K562 (cell line): ENCODE results near the gene KRTAP23-1. TPM values are rescaled to one million over a fixed set of nuclear protein-coding genes. Genes with fewer than 3 reads are reported as not detected.

Experiments
- ATAC-seq: fragments of 200-7000 bp; cut with Tn5 transposase; 3 replicates; pipeline ENCODE4 v1.9.1; 2020; ENCODE audit warnings: moderate library complexity
- BruUV-seq: library from RNA; stranded (reverse); fragments of 400-500 nt; replicated peaks from 2 replicates; lab custom pipeline; 2021; lab: Mats Ljungman, UMichigan
- CTCF ChIA-PET: fragments of 300-600 bp; formaldehyde crosslinking; extraction: SDS; loops from one replicate; lab custom pipeline; 2021; ENCODE audit warnings: low intra/inter-chr PET ratio; lab: Yijun Ruan, JAX
- POLR2A ChIA-PET: fragments of 300-600, 350-650 bp; sonication (Branson Sonifier 250); formaldehyde crosslinking; extraction: SDS; loops from one replicate; lab custom pipeline; 2021; ENCODE audit warnings: antibody characterized with exemption, inconsistent platforms; lab: Yijun Ruan, JAX
- DNase-seq, 4 experiments: peaks; one replicate each; pipeline versions ENCODE4 v3.0.0 to v3.0.0-alpha.2; 2011 to 2018; ENCODE audit warnings: low spot score in 3 of 4, mixed read lengths in 3 of 4; ENCODE audit errors: extremely low read depth in 1 of 4
- FAIRE-seq: peaks from 2 replicates; lab custom pipeline; 2011; peaks lifted over from hg19 to GRCh38; lab: Jason Lieb, UNC
- H2AFZ ChIP-seq: 2 replicates; pipeline ENCODE4 v1.6.0; 2011; ENCODE audit warnings: low read depth, low read length, control low read depth, inconsistent platforms
- H3K27ac ChIP-seq: fragments of 200-600 bp; 3 replicates; pipeline ENCODE4 v1.8.0; 2011; ENCODE audit warnings: low read depth, mild to moderate bottlenecking, control low read depth, inconsistent platforms, low read length, moderate library complexity, mixed read lengths; ENCODE audit errors: extremely low read depth
- H3K27me3 ChIP-seq, 2 experiments: fragments of 300-600 bp in 1 of 2; 2 replicates in 1 of 2; 3 replicates in 1 of 2; pipeline versions ENCODE4 v1.6.0 to v1.8.0; 2011; ENCODE audit warnings: inconsistent platforms in 2 of 2, low read length in 2 of 2, mild to moderate bottlenecking in 1 of 2, mixed read lengths in 1 of 2, moderate library complexity in 1 of 2; ENCODE audit not compliant: control insufficient read depth in 2 of 2, insufficient read depth in 2 of 2
- H3K36me3 ChIP-seq: fragments of 300-600 bp; 3 replicates; pipeline ENCODE4 v1.8.0; 2011; ENCODE audit warnings: mild to moderate bottlenecking, low read length, inconsistent platforms; ENCODE audit not compliant: control insufficient read depth, insufficient read depth
- H3K4me1 ChIP-seq, 2 experiments: fragments of 200-600 bp in 1 of 2; replicated peaks in 1 of 2; 2 replicates in 1 of 2; 3 replicates in 1 of 2; pipeline versions ENCODE4 v1.5.1 to v1.8.0; 2011; ENCODE audit warnings: inconsistent platforms in 2 of 2, low read length in 2 of 2, mild to moderate bottlenecking in 1 of 2, mixed read lengths in 1 of 2, moderate library complexity in 1 of 2; ENCODE audit not compliant: control insufficient read depth in 2 of 2, insufficient read depth in 2 of 2
- H3K4me2 ChIP-seq: 2 replicates; pipeline ENCODE4 v1.6.1; 2011; ENCODE audit warnings: low read length, control low read depth, inconsistent platforms, mixed read lengths; ENCODE audit not compliant: insufficient read depth
- H3K4me3 ChIP-seq: fragments of 200-600 bp; sonication (generic), shearing (Covaris generic); 2 replicates; pipeline ENCODE4 v1.5.1; 2016; ENCODE audit warnings: control low read depth, inconsistent platforms
- H3K79me2 ChIP-seq: fragments of 200-600 bp; 3 replicates; pipeline ENCODE4 v1.8.0; 2011; ENCODE audit warnings: low read length, inconsistent platforms; ENCODE audit not compliant: control insufficient read depth, insufficient read depth
- H3K9ac ChIP-seq, 2 experiments: 2 replicates each; pipeline versions ENCODE4 v1.6.0 to v1.6.1; 2011; ENCODE audit warnings: low read depth in 2 of 2, low read length in 2 of 2, control low read depth in 1 of 2, inconsistent platforms in 1 of 2, mild to moderate bottlenecking in 1 of 2, mixed read lengths in 1 of 2; ENCODE audit not compliant: insufficient read depth in 1 of 2
- H3K9me1 ChIP-seq: one replicate; pipeline ENCODE4 v1.6.0; 2011; ENCODE audit warnings: inconsistent platforms, mild to moderate bottlenecking, low read length, moderate library complexity; ENCODE audit not compliant: control insufficient read depth, insufficient read depth
- H3K9me3 ChIP-seq: replicated peaks from 2 replicates; pipeline ENCODE4 v1.5.1; 2011; ENCODE audit warnings: low read depth, low read length, inconsistent platforms; ENCODE audit not compliant: control insufficient read depth, insufficient read depth
- H4K20me1 ChIP-seq: replicated peaks from 2 replicates; pipeline ENCODE4 v1.6.1; 2011; ENCODE audit warnings: low read length, inconsistent platforms, mixed read lengths; ENCODE audit not compliant: control insufficient read depth, insufficient read depth
- ARID2 ChIP-seq: fragments of 450-650 bp; IDR thresholded peaks from 2 replicates; pipeline ENCODE4 v1.6.1; 2017; ENCODE audit warnings: antibody characterized with exemption, mild to moderate bottlenecking
- DPF2 ChIP-seq: fragments of 450-650 bp; IDR thresholded peaks from 2 replicates; pipeline ENCODE4 v1.6.1; 2016
- MYC ChIP-seq, 2 experiments: fragments of 250-450 bp in 1 of 2; sonication (Bioruptor Pico) in 1 of 2; IDR thresholded peaks; 2 replicates each; pipeline versions ENCODE4 v1.5.1 to v1.6.1; 2012 to 2021; ENCODE audit warnings: low read depth in 2 of 2, borderline replicate concordance in 1 of 2, improper control_type of control experiment in 1 of 2, low read length in 1 of 2, mild to moderate bottlenecking in 1 of 2, moderate library complexity in 1 of 2
- NBN ChIP-seq: fragments of 450-650 bp; IDR thresholded peaks from 2 replicates; pipeline ENCODE4 v1.6.1; 2016; ENCODE audit warnings: low read depth, mild to moderate bottlenecking
- NONO ChIP-seq, 2 experiments: fragments of 200-400 bp in 1 of 2; fragments of 450-650 bp in 1 of 2; formaldehyde crosslinking in 1 of 2; IDR thresholded peaks; 2 replicates each; pipeline ENCODE4 v1.6.1; 2017; ENCODE audit warnings: low read depth in 2 of 2, mild to moderate bottlenecking in 2 of 2, moderate library complexity in 2 of 2, low read length in 1 of 2
- SAFB ChIP-seq: fragments of 200-400 bp; formaldehyde crosslinking; IDR thresholded peaks from 2 replicates; pipeline ENCODE4 v1.6.1; 2017; ENCODE audit warnings: low read depth, low read length, borderline replicate concordance
- ZNF354B ChIP-seq: fragments of 250-450 bp; sonication (Bioruptor Pico); IDR thresholded peaks from 2 replicates; pipeline ENCODE4 v1.4.0; 2020
- ZNF398 ChIP-seq: fragments of 250-450 bp; sonication (Bioruptor Pico); IDR thresholded peaks from 2 replicates; pipeline ENCODE4 v1.8.0; 2021; ENCODE audit warnings: moderate library complexity, mild to moderate bottlenecking, inconsistent platforms
- ZNF518B ChIP-seq: fragments of 250-450 bp; sonication (Bioruptor Pico); IDR thresholded peaks from 2 replicates; pipeline ENCODE4 v1.5.0; 2021; ENCODE audit warnings: mild to moderate bottlenecking, moderate library complexity
- WGBS: fragments of 100-300 bp; shearing (Covaris generic); methylation state at CpG from one replicate; pipeline ENCODE4 v1.1.6; 2016; ENCODE audit warnings: low coverage, mixed read lengths; ENCODE audit not compliant: insufficient coverage; ENCODE audit errors: missing lambda C conversion rate; 5-methylcytosine and 5-hydroxymethylcytosine counted together
- in situ Hi-C: fragments of 300-500 bp; cut with MboI; formaldehyde crosslinking; loops from 4 replicates; pipeline ENCODE4 v1.15.0; 2018; ENCODE audit warnings: inconsistent platforms, mixed read lengths
- intact Hi-C: fragments of 100-400 bp; cut with micrococcal nuclease; formaldehyde crosslinking; loops from 2 replicates; pipeline ENCODE4 v1.14.2; 2022
- polyA plus RNA-seq, 8 experiments: library from polyadenylated mRNA; depleted of rRNA in 4 of 8; stranded (reverse) in 5 of 8; unstranded in 3 of 8; fragments of >200 nt; fragmentation: Nextera tagmentation in 2 of 8; fragmentation: Illumina TruSeq in 1 of 8; extraction: Ambion mirVana in 2 of 8; extraction: Trizol in 1 of 8; gene quantifications; 2 replicates each; pipeline versions ENCODE4 v1.2.1 to v1.2.3, GENCODE V29; 2011 to 2014; ENCODE audit warnings: inconsistent platforms in 1 of 8, missing spikeins in 1 of 8
- total RNA-seq, 7 experiments: library from RNA; depleted of rRNA in 6 of 7; stranded (reverse); fragments of >200 nt in 6 of 7; fragmentation: Illumina TruSeq in 2 of 7; extraction: Trizol in 2 of 7; gene quantifications; 2 replicates each; pipeline versions ENCODE4 v1.2.1 to v1.2.3, GENCODE V29; 2011 to 2021; ENCODE audit warnings: low replicate concordance in 1 of 7

The KRTAP23-1 gene
- total and polyA plus RNA-seq, 9 of the 15 experiments (the other 6 are each of a cell fraction or from before 2014, with no cell fraction given), result not detected

GRCh38 chr21:30333736-30334135 lies 14.7 kb downstream of the KRTAP23-1 start:
- H3K4me2 ChIP-seq, result no peak overlapping the region
- H3K9me1 ChIP-seq, result no peaks in the 10 kb centered on the region
- BruUV-seq, result no TSS peak
- no peak for FAIRE-seq
- no peak overlapping the region for H2AFZ ChIP-seq
- WGBS, result 0% methylated on average over 3 of the region's 3 CpGs
- no peaks in the 10 kb centered on the region for H4K20me1 ChIP-seq
- no peaks in the 10 kb centered on the region for H3K9me3 ChIP-seq
- no peak for DNase-seq
- TF ChIP-seq DPF2, result no peak
- TF ChIP-seq ZNF398, result no peak
- TF ChIP-seq ARID2, result no peak
- no peak for TF ChIP-seq NONO (IDR thresholded peaks at IDR 0.05; ENCODE audit: low read depth in 2 of 2, low read length in 1 of 2)
- H3K4me1 ChIP-seq, result no peaks in the 10 kb centered on the region
- no peak overlapping the region for H3K27ac ChIP-seq
- intact Hi-C loops (no loop called here), in situ Hi-C loops (no loop called here)
- H3K27me3 ChIP-seq, result no peaks in the 10 kb centered on the region
- ATAC-seq, result no peak
- no peak overlapping the region for H3K9ac ChIP-seq
- POLR2A ChIA-PET, result no interaction called here
- CTCF ChIA-PET, result no interaction called here
- no peaks in the 10 kb centered on the region for H3K36me3 ChIP-seq
- H3K4me3 ChIP-seq, result no peak overlapping the region
- H3K79me2 ChIP-seq, result no peaks in the 10 kb centered on the region

GRCh38 chr21:30332681-30333080 lies 15.7 kb downstream of the KRTAP23-1 start:
- Histone ChIP-seq H4K20me1 (no peaks in the 10 kb centered on the region), H3K79me2 (no peaks in the 10 kb centered on the region), H3K9me3 (no peaks in the 10 kb centered on the region), H3K9ac (no peak overlapping the region), H3K4me1 (no peaks in the 10 kb centered on the region), H3K27ac (no peak overlapping the region), H3K4me3 (no peak overlapping the region), H2AFZ (no peak overlapping the region), H3K36me3 (no peaks in the 10 kb centered on the region), H3K27me3 (no peaks in the 10 kb centered on the region), H3K9me1 (no peaks in the 10 kb centered on the region), H3K4me2 (no peak overlapping the region)
- ChIA-PET CTCF (no interaction called here), POLR2A (no interaction called here)
- in situ Hi-C loops, result no loop called here
- 0% methylated on average over 2 of the region's 2 CpGs for WGBS
- FAIRE-seq (no peak), ATAC-seq (no peak), DNase-seq (no peak)
- intact Hi-C loops, result no loop called here
- TF ChIP-seq ZNF518B (CRISPR knock-in tag), result no peak
- TF ChIP-seq ZNF354B (CRISPR knock-in tag), result no peak
- TF ChIP-seq NBN, result no peak
- TF ChIP-seq MYC (IDR thresholded peaks at IDR 0.05; ENCODE audit: low read depth, low read length), result no peak
- no peak for TF ChIP-seq MYC (CRISPR knock-in tag; IDR thresholded peaks at IDR 0.05; ENCODE audit: borderline replicate concordance, low read depth)
- TF ChIP-seq SAFB, result no peak
- BruUV-seq, result no TSS peak
